Esophagus squamous epithelium (tissue), 4 donors: ENCODE results near the gene ZSWIM3.

ENCODE experiments used
- POLR2A ChIP-seq, 4 donors: fragments of 450-650 bp; IDR thresholded peaks; one replicate each; pipeline ENCODE4 v1.6.1; 2017; ENCODE audit warnings: antibody characterized with exemption in 4 of 4, mild to moderate bottlenecking in 4 of 4, moderate library complexity in 3 of 4
- TF ChIP-seq, protein P1 (sequence below), 6 experiments: fragments of 450-650 bp in 4 of 6; fragments of 200-600 bp in 2 of 6; sonication (generic) in 2 of 6; IDR thresholded peaks; one replicate each; pipeline ENCODE4 v1.5.1; 2016 to 2019; ENCODE audit warnings: antibody characterized with exemption in 6 of 6, mild to moderate bottlenecking in 4 of 6, moderate library complexity in 4 of 6

- TF ChIP-seq, protein P1, sequence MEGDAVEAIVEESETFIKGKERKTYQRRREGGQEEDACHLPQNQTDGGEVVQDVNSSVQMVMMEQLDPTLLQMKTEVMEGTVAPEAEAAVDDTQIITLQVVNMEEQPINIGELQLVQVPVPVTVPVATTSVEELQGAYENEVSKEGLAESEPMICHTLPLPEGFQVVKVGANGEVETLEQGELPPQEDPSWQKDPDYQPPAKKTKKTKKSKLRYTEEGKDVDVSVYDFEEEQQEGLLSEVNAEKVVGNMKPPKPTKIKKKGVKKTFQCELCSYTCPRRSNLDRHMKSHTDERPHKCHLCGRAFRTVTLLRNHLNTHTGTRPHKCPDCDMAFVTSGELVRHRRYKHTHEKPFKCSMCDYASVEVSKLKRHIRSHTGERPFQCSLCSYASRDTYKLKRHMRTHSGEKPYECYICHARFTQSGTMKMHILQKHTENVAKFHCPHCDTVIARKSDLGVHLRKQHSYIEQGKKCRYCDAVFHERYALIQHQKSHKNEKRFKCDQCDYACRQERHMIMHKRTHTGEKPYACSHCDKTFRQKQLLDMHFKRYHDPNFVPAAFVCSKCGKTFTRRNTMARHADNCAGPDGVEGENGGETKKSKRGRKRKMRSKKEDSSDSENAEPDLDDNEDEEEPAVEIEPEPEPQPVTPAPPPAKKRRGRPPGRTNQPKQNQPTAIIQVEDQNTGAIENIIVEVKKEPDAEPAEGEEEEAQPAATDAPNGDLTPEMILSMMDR (IDR thresholded peaks at IDR 0.05), result no peak
- no peak for TF ChIP-seq POLR2A (IDR thresholded peaks at IDR 0.05)
Measured at GRCh38 chr20:45841407-45842129, 15.8 kb upstream of the ZSWIM3 start.
